SJSA1 (cell line): Measurements from ENCODE around the gene INPP5B. TPM values are rescaled to one million over a fixed set of nuclear protein-coding genes. Genes with fewer than 3 reads are reported as not detected.
"Not testable (repeated sequence)": the region's sequence is repeated elsewhere in the genome, so short reads cannot be mapped to it uniquely, and the experiment has no call there.

Experiments
- DNase-seq, 2 experiments: peaks; one replicate each; pipeline ENCODE4 v3.0.0-alpha.2; 2015 to 2020; ENCODE audit warnings: low spot score in 2 of 2, low read depth in 1 of 2
- H3K27ac ChIP-seq: fragments of 250-450 bp; sonication (Bioruptor Pico); 2 replicates; pipeline ENCODE4 v1.5.1; 2020; ENCODE audit warnings: mild to moderate bottlenecking, moderate library complexity
- H3K27me3 ChIP-seq: fragments of 250-450 bp; sonication (Bioruptor Pico); replicated peaks from 2 replicates; pipeline ENCODE4 v1.5.1; 2020; ENCODE audit warnings: mild to moderate bottlenecking, moderate library complexity
- H3K36me3 ChIP-seq: fragments of 250-450 bp; sonication (Bioruptor Pico); 2 replicates; pipeline ENCODE4 v1.5.1; 2020; ENCODE audit warnings: mild to moderate bottlenecking
- H3K4me1 ChIP-seq: fragments of 250-450 bp; sonication (Bioruptor Pico); replicated peaks from 2 replicates; pipeline ENCODE4 v1.6.1; 2021; ENCODE audit warnings: mild to moderate bottlenecking
- H3K4me3 ChIP-seq: fragments of 250-450 bp; sonication (Bioruptor Pico); 2 replicates; pipeline ENCODE4 v1.5.1; 2020; ENCODE audit warnings: mild to moderate bottlenecking
- H3K9me3 ChIP-seq: fragments of 250-450 bp; sonication (Bioruptor Pico); replicated peaks from 2 replicates; pipeline ENCODE4 v1.5.1; 2020; ENCODE audit warnings: mild to moderate bottlenecking
- total RNA-seq: library from RNA; depleted of rRNA; stranded (reverse); fragments of >200 nt; shearing (Covaris generic); gene quantifications from 2 replicates; pipeline ENCODE4 v1.2.3, GENCODE V29; 2014; rRNA removed

Gene INPP5B
- 10.9 and 18.7 TPM in 2 replicates for total RNA-seq

DNA sequence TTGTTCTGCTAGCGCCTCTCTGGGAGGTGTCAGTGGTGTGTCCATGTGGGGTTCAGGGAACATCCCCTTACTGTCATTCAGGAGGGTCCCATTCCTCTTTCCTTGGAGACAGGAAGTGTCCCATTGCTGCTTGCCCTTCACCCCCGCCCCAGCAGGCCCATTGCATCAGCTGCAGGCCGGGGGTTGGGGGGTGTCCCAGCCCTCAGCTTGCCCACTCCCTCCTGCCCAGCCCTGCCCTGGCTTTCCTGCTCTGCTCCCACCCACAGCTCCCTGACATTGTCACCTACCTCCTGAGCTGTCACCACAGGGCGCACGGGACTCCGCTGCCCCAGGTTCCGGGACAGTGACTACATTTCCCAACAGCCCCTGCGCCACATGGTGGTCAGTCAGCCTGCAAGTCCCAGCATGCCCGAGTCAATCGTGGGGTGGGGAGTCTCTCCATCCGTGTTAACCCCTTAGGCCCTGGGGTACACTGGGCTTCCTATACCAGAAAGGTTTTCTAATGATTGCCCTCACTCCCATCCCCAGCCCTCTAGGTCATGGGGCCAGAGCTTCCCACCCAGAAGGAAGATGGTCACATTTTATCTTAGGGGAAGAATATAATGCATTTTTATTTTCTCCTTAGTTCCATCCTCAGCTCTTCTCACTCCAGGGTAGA, at the start of gene INPP5B:
INPP5B (minus strand) TSS at position 351 of the 658 bp plus-strand sequence. CDS start 745 bp downstream, outside the sequence.
- Histone ChIP-seq H3K36me3 (peaks cover 14% of the 10 kb centered on the region; the same call in 1 of the 2 replicates), H3K4me1 (peaks cover 20% of the 10 kb centered on the region), H3K4me3 (peak within 1 kb of the TSS; percentile 56), H3K27ac (peak within 1 kb of the TSS; percentile 65), H3K9me3 (no peaks in the 10 kb centered on the region), H3K27me3 (no peaks in the 10 kb centered on the region)
- peak; percentile 73 to 87 for DNase-seq

DNA sequence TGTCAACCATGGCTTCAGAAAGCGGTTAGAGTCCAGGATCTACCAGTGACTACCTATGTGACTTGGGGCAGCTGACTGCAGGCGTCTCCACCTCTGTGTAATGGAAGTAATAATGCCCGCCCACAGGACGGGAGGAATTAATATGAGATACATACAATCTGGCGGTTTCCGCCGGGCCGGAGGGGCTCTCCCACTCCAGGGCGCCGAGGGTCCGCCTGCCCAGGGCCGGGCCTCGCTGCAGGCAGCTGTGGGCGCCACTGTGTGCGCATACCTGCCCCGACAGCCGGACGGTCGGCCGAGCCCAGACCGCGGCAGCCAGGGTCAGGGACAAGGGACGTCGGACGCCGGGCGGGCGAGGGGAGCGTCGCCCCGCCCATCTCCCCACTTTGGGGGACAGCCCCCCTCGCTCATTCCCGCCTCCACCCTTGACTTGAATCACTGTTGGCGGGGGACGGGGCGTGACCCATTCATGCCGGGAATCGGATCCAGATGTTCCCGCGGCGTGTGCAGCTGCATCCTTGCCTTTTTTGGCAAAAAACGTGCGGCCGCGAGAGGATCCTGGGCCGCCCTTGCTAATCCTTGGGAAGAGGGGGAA, 49.0 kb upstream of the INPP5B start:
- peak in 1 of 2 experiments; percentile 96 for DNase-seq
- Histone ChIP-seq H3K9me3 (no peaks in the 10 kb centered on the region), H3K27me3 (no peaks in the 10 kb centered on the region), H3K4me1 (peaks cover 50% of the 10 kb centered on the region), H3K4me3 (peak overlapping the region; percentile 42), H3K27ac (peak overlapping the region; percentile 57), H3K36me3 (peaks cover 43% of the 10 kb centered on the region)

DNA sequence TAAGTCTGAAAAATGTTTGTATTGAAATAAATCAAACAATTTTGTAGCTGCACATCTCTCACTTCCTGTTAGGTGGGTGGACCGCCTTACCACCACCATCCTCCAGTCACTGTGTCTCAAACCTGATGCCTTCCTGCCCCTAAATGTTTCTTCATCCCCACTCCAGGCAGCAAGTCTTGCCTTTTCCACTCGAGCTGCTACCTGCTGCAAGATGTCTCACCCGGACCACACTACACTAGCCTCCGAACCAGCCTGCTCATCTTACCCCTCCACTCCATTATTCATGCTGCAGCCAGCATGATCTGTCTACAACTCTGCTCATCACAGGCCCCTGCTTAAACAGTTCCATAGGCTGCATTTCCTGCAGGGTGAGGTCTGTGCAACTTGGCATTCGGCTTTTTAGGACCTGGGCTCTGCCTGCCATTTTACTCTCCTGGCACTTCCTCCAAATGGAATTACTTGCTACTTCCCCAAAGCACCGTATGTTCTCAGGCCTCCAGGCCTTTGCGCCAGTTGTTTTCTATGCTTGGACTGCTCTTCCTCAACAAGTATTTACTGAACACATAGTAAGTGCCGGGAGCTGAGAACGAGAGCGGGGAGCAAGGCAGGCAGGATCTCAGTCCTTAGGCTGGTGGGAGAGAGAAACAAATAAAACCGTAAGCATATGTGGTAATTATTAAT, 48.2 kb upstream of the INPP5B start:
- H3K4me3 ChIP-seq: no peak overlapping the region
- DNase-seq: no peak
- no peak overlapping the region for H3K27ac ChIP-seq

DNA sequence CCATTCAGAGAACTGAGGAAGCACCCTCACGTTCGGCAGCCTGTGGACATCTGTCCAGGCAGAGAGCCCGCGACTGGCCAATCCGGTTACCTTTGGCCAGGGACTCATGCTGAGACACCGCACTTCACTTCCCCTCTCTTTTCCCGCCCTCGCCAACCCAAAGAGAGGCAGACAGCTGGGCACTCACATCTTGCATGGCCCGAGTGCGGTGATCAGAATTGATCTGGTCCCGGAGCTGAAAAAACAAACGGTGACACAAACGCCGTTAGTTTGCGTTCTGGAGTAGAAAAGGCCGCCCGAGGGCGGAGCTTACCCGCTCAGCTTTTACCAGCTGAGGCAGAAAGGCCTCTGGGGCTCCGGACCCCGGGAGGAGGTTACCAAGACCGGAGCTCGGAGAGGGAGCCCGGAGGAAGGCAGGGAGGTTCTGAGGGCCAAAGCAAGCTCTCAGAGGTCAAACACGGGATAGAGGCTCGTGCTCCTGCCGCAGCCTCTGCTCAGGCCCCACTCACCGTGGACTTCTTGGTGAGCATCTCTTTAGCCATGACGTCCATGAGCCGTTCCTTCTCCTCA, 42.6 kb upstream of the INPP5B start:
- no peaks in the 10 kb centered on the region for H3K9me3 ChIP-seq
- DNase-seq: peak in 1 of 2 experiments; percentile 57

More for the DNA sequence above, 48.2 kb upstream of the INPP5B start:
- Histone ChIP-seq H3K27me3 (no peaks in the 10 kb centered on the region), H3K36me3 (peaks cover 41% of the 10 kb centered on the region), H3K9me3 (no peaks in the 10 kb centered on the region), H3K4me1 (peaks cover 46% of the 10 kb centered on the region)

DNA sequence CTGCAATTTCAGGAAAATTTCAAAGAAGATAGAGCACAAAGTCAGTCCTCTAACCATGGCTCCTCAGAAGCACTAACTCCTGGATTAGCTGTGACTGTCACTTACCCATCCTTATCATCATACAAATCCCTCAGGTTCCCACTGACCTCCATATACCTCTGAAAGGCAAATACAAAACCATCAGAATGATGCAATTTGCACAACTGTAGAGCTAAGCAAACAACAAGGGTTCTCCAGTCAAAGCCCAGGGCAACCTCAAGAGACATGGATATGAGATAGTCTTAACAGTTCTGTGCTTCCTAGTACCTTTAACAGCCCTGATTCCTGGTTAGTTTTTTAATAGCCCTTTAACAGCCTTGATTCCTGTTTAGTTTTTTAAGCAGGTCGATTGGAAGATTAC, 40.8 kb upstream of the INPP5B start:
- no peak overlapping the region for H3K27ac ChIP-seq
- no peak for DNase-seq
- H3K36me3 ChIP-seq: peaks cover 58% of the 10 kb centered on the region
- no peak overlapping the region for H3K4me3 ChIP-seq
- H3K27me3 ChIP-seq: no peaks in the 10 kb centered on the region
- H3K9me3 ChIP-seq: no peaks in the 10 kb centered on the region
- H3K4me1 ChIP-seq: peaks cover 4% of the 10 kb centered on the region

More for the DNA sequence above, 42.6 kb upstream of the INPP5B start:
- peaks cover 4% of the 10 kb centered on the region for H3K4me1 ChIP-seq
- peaks cover 41% of the 10 kb centered on the region for H3K36me3 ChIP-seq
- H3K4me3 ChIP-seq: peak overlapping the region; percentile 57
- peak overlapping the region; percentile 13 for H3K27ac ChIP-seq
- H3K27me3 ChIP-seq: no peaks in the 10 kb centered on the region

DNA sequence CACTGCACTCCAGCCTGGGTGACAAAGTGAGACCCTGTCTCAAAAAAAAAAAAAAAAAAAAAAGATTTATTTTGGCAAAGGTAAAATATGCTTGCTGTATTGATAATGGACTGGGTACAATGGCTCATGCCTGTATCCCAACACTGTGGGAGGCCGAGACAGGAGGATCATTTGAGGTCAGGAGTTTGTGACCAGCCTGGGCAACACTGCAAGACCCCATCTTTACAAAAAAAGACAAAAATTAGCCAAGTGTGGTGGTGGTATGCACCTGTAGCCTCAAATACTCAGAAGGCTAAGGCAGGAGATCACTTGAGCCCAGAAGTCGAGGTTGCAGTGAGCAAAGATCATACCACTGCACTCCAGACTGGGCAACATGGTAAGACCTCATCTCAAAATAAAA, 36.7 kb upstream of the INPP5B start:
- no peak for DNase-seq
- H3K36me3 ChIP-seq: peaks cover 97% of the 10 kb centered on the region
- no peaks in the 10 kb centered on the region for H3K9me3 ChIP-seq
- H3K4me3 ChIP-seq: no peak overlapping the region
- no peak overlapping the region for H3K27ac ChIP-seq
- H3K27me3 ChIP-seq: no peaks in the 10 kb centered on the region
- no peaks in the 10 kb centered on the region; the same call in 1 of the 2 replicates for H3K4me1 ChIP-seq

DNA sequence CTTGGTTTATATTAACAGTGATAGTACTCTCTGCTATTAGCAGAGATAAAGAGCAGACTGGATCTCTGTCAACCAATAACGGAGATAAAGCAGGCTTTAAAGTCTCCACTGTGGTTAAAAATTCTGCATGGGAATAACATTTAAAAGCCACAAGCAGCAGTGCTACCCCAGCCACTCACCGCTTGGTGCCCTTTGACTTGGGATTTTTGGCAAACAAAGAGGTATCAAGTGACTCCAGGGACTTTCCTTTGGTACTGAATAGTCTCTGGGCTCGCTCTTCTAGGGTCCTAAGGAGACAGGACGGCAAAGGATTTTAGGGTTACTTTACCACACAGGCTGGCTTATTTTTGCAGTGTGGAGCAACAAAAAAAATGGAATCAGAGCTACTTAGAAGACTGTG, 31.7 kb upstream of the INPP5B start:
- no peaks in the 10 kb centered on the region for H3K27me3 ChIP-seq
- H3K36me3 ChIP-seq: peaks cover 95% of the 10 kb centered on the region
- no peaks in the 10 kb centered on the region for H3K9me3 ChIP-seq
- H3K27ac ChIP-seq: no peak overlapping the region
- DNase-seq: no peak
- no peak overlapping the region for H3K4me3 ChIP-seq
- no peaks in the 10 kb centered on the region for H3K4me1 ChIP-seq

DNA sequence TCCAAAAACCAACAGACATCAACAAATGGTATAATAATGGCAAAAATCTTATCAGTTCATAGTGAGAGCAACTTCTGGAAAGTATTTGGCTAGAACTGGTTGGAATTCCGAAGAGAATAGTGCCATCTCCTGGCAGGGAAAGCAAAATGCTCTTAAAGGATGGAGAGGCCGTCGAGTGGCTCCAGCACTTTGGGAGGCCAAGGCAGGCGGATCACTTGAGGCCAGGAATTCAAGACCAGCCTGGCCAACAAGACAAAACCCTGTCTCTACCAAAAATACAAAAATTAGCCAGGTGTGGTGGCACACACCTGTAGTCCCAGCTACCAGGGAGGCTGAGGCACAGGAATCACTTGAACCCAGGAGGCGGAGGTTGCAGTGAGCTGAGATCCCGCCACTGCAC, 28.2 kb upstream of the INPP5B start:
- not testable (repeated sequence) for H3K27me3 ChIP-seq, H3K9me3 ChIP-seq, H3K4me3 ChIP-seq, H3K27ac ChIP-seq, H3K4me1 ChIP-seq
- DNase-seq: peak; percentile 28 to 44
- peaks cover 89% of the 10 kb centered on the region for H3K36me3 ChIP-seq

DNA sequence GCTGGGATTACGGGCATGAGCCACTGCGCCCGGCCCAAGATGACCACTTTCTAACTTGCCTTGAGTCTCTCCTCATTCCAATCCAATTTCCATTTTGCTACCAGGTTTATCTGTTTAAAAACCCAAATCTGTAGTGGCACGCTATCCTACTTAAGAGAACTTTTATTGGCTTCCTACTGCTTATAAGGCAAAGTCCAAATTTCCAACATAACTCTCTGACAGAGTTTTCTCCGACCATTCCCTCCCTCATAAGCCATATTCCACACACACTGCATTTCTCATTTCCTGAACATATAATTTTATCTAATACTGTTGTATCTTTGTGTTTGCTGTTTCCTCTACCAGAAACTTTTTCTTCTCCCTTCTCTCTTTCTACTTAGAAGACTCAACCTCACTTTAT, 27.7 kb upstream of the INPP5B start:
- Histone ChIP-seq H3K27ac (no peak overlapping the region), H3K27me3 (no peaks in the 10 kb centered on the region), H3K9me3 (no peaks in the 10 kb centered on the region), H3K36me3 (peaks cover 89% of the 10 kb centered on the region), H3K4me3 (no peak overlapping the region), H3K4me1 (no peaks in the 10 kb centered on the region)
- DNase-seq: no peak

DNA sequence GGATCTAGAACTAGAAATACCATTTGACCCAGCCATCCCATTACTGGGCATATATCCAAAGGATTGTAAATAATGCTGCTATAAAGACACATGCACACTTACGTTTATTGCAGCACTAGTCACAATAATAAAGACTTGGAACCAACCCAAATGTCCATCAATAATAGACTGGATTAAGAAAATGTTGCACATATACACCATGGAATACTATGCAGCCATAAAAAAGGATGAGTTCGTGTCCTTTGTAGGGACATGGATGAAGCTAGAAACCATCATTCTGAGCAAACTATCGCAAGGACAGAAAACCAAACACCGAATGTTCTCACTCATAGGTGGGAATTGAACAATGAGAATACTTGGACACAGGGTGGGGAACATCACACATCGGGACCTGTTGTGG, 26.8 kb upstream of the INPP5B start:
- not testable (repeated sequence) for H3K27ac ChIP-seq, H3K4me1 ChIP-seq, H3K9me3 ChIP-seq, H3K4me3 ChIP-seq, DNase-seq, H3K27me3 ChIP-seq
- peaks cover 89% of the 10 kb centered on the region for H3K36me3 ChIP-seq

DNA sequence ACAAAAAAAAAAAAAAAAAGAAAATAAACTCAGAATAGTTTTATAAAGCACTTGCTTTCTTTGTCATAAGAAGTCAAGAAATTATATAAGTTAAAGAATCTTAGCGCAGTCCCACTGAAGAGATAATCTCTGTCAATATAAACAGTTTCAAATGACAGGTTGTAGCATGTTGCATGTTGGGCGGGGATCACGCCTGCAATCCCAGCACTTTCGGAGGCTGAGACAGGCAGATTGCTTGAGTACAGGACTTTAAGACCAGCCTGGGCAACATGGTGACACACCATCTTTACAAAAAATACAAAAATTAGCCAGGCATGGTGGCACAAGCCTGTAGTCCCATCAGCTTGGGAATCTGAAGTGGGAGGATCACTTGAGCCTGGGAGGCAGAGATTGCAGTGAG, 18.4 kb upstream of the INPP5B start:
- Histone ChIP-seq H3K36me3 (peaks cover 64% of the 10 kb centered on the region), H3K27me3 (no peaks in the 10 kb centered on the region), H3K4me3 (no peak overlapping the region), H3K27ac (no peak overlapping the region), H3K9me3 (no peaks in the 10 kb centered on the region), H3K4me1 (no peaks in the 10 kb centered on the region)
- no peak for DNase-seq

DNA sequence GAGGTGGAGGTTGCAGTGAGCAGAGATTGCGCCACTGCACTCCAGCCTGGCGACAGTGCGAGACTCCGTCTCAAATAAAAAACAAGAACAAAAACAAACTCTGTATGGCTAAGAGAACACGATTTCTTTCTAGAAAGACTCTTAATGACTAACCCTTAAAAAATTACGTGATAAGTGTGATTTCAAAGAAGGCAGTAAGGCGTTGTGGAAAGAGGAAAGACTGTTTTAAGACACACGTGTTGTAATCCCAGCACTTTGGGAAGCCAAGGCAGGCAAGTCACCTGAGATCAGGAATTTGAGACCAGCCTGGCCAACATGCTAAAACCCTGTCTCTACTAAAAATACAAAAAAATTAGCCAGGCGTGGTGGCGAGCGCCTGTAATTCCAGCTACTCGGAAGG, 17.3 kb upstream of the INPP5B start:
- H3K27ac ChIP-seq, DNase-seq, H3K4me1 ChIP-seq, H3K9me3 ChIP-seq, H3K4me3 ChIP-seq, H3K27me3 ChIP-seq: not testable (repeated sequence)
- peaks cover 66% of the 10 kb centered on the region for H3K36me3 ChIP-seq

DNA sequence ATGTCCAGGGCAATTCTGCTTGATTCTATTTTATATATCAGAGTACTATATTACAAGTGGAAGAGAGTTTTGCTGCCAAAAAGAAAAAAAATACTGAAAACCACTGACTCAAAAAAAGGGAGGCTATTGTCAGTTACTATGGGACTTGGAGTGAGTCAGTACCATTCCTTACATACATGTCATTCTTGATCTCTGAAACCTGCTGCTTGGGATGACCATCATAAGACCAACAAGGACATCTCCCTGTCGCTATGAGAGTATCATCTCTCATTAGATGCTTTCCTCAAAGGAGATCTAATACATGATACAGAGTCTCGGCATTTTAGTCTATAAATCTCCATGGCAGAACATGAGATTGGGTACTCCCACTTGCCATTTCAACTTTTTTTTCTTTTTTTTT, 11.8 kb upstream of the INPP5B start:
- DNase-seq: peak in 1 of 2 experiments; percentile 66
- no peaks in the 10 kb centered on the region for H3K9me3 ChIP-seq
- H3K4me1 ChIP-seq: peaks cover 17% of the 10 kb centered on the region
- no peaks in the 10 kb centered on the region for H3K27me3 ChIP-seq
- H3K36me3 ChIP-seq: peaks cover 56% of the 10 kb centered on the region
- H3K27ac ChIP-seq: peak overlapping the region; percentile 63
- H3K4me3 ChIP-seq: no peak overlapping the region

DNA sequence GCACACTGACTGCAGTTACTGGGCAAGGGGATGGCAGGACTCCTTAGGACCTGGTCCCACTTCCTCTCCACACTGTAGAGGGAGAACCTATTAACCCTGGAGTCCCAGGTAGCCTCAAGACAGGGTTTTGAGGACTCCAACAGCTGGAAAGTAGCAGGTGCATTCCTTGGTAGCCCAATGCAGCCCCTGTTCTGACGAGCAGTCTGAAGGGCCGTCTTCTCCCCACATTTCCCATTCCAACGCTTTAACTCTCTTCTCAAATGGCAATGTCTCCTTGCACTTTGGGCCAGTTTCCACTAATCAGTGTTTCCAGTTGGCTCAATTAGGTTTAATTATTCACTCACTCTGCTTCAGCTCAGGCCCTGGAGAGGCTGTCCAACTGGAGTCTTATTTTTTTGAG, 8.8 kb upstream of the INPP5B start:
- DNase-seq: no peak
- H3K27ac ChIP-seq: no peak overlapping the region
- H3K36me3 ChIP-seq: peaks cover 43% of the 10 kb centered on the region
- H3K4me3 ChIP-seq: no peak overlapping the region
- no peaks in the 10 kb centered on the region for H3K9me3 ChIP-seq
- H3K4me1 ChIP-seq: peaks cover 17% of the 10 kb centered on the region
- H3K27me3 ChIP-seq: no peaks in the 10 kb centered on the region
